Activated CD4-positive, alpha-beta T cell treated with anti-CD3 and anti-CD28 coated beads, Interleukin-2, amount 10 ng/mL, durations not matched to agents 24 days and 14 days (primary cell): Measurements from ENCODE around the gene TFF2. TPM values are rescaled to one million over a fixed set of nuclear protein-coding genes. Genes with fewer than 3 reads are reported as not detected.

Experiments used
- DNase-seq: peaks from one replicate; pipeline ENCODE4 v3.0.0; 2022
- H3K27ac Mint-ChIP-seq: one replicate; pipeline ENCODE4 v1.8.0; 2022; ENCODE audit warnings: mild to moderate bottlenecking, mixed read lengths
- H3K27me3 Mint-ChIP-seq: one replicate; pipeline ENCODE4 v1.8.0; 2022; ENCODE audit warnings: mixed read lengths
- H3K36me3 Mint-ChIP-seq: one replicate; pipeline ENCODE4 v1.8.0; 2022; ENCODE audit warnings: low read depth, mild to moderate bottlenecking, mixed read lengths
- H3K4me1 Mint-ChIP-seq: one replicate; pipeline ENCODE4 v1.8.0; 2021; ENCODE audit warnings: mixed read lengths
- H3K4me3 Mint-ChIP-seq: one replicate; pipeline ENCODE4 v1.8.0; 2022; ENCODE audit warnings: mild to moderate bottlenecking, moderate library complexity, mixed read lengths
- H3K9me3 Mint-ChIP-seq: one replicate; pipeline ENCODE4 v1.8.0; 2021; ENCODE audit warnings: mixed read lengths
- intact Hi-C: fragments of 100-400 bp; cut with micrococcal nuclease; formaldehyde crosslinking; loops from one replicate; pipeline ENCODE4 v1.15.1; 2023
- total RNA-seq: library from RNA; stranded (reverse); gene quantifications from 2 replicates; pipeline ENCODE4 v1.2.3, GENCODE V29; 2022

The TFF2 gene
- total RNA-seq, 1 donor from 2014 or later = not detected

DNA sequence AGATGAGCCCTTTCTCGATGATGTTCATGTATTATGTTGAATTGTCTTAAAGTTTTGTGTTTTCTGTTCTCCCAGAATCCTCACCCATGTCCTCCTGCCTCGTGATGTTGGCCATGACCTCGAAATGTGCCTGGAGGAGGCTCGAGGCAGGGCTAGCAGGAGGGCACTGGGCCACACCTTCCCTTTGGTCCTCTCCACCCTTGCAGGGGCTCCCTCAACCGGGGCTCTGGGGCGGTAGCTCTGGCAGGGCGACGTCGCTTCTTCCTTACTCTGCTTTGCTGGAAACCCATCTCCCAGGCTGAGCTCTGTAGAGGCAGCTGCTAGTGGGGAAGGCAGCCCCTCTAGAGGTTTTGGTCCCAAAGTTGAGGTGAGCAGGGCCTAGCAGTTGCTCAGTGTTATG lies 49.8 kb downstream of the TFF2 start:
- H3K27ac Mint-ChIP-seq = no peak overlapping the region
- peaks cover 12% of the 10 kb centered on the region for H3K4me1 Mint-ChIP-seq
- peaks cover 2% of the 10 kb centered on the region for H3K36me3 Mint-ChIP-seq
- H3K4me3 Mint-ChIP-seq = no peak overlapping the region
- intact Hi-C loops = no loop called here
- no peaks in the 10 kb centered on the region for H3K27me3 Mint-ChIP-seq
- no peaks in the 10 kb centered on the region for H3K9me3 Mint-ChIP-seq
- DNase-seq = no peak

- H3K4me3 Mint-ChIP-seq = no peak overlapping the region
- H3K9me3 Mint-ChIP-seq = no peaks in the 10 kb centered on the region
- no peak overlapping the region for H3K27ac Mint-ChIP-seq
- peaks cover 8% of the 10 kb centered on the region for H3K36me3 Mint-ChIP-seq
- H3K27me3 Mint-ChIP-seq = no peaks in the 10 kb centered on the region
- H3K4me1 Mint-ChIP-seq = peaks cover 12% of the 10 kb centered on the region
- intact Hi-C loops = no loop called here
- no peak for DNase-seq
Observed at GRCh38 chr21:42300045-42300583, 50.7 kb downstream of the TFF2 start.

- Mint-ChIP-seq H3K27ac (no peak overlapping the region), H3K36me3 (peaks cover 11% of the 10 kb centered on the region), H3K27me3 (no peaks in the 10 kb centered on the region), H3K4me1 (peaks cover 12% of the 10 kb centered on the region), H3K4me3 (no peak overlapping the region), H3K9me3 (no peaks in the 10 kb centered on the region)
- intact Hi-C loops = no loop called here
- peak; percentile 83 for DNase-seq
Observed at GRCh38 chr21:42299324-42300044, 51.3 kb downstream of the TFF2 start.

GRCh38 chr21:42298657-42299056 lies 52.1 kb downstream of the TFF2 start:
- no peak for DNase-seq
- Mint-ChIP-seq H3K4me1 (peaks cover 12% of the 10 kb centered on the region), H3K27ac (no peak overlapping the region), H3K27me3 (no peaks in the 10 kb centered on the region), H3K9me3 (no peaks in the 10 kb centered on the region), H3K36me3 (peaks cover 11% of the 10 kb centered on the region), H3K4me3 (no peak overlapping the region)
- intact Hi-C loops = no loop called here

- no peak for DNase-seq
- Mint-ChIP-seq H3K36me3 (peaks cover 11% of the 10 kb centered on the region), H3K4me1 (peaks cover 12% of the 10 kb centered on the region), H3K4me3 (no peak overlapping the region), H3K27me3 (no peaks in the 10 kb centered on the region), H3K9me3 (no peaks in the 10 kb centered on the region), H3K27ac (no peak overlapping the region)
- intact Hi-C loops = no loop called here
Observed at GRCh38 chr21:42298237-42298636, 52.6 kb downstream of the TFF2 start.

DNA sequence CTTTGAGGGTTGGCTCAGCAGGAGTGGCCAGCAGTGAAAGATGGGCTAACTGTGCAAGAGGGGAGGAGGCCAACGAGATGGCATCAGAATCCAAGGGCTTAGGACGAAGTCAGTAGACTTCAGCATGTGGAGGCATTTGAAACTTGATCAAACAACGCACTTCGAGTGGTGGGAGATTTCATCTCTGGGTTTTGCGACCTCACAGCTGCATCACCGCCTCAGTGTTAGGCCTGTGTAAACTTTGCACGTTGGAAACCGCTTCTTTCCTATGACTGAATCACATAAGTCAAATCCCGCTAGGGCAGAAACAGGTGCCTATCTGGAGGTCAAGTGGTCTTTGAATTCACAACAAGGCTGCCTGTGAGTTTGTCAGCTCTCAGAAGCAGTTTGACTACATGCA lies 53.4 kb downstream of the TFF2 start:
- no peaks in the 10 kb centered on the region for H3K9me3 Mint-ChIP-seq
- H3K27me3 Mint-ChIP-seq = no peaks in the 10 kb centered on the region
- peaks cover 11% of the 10 kb centered on the region for H3K36me3 Mint-ChIP-seq
- no peak overlapping the region for H3K27ac Mint-ChIP-seq
- H3K4me1 Mint-ChIP-seq = peaks cover 12% of the 10 kb centered on the region
- intact Hi-C loops = no loop called here
- no peak overlapping the region for H3K4me3 Mint-ChIP-seq
- no peak for DNase-seq

DNA sequence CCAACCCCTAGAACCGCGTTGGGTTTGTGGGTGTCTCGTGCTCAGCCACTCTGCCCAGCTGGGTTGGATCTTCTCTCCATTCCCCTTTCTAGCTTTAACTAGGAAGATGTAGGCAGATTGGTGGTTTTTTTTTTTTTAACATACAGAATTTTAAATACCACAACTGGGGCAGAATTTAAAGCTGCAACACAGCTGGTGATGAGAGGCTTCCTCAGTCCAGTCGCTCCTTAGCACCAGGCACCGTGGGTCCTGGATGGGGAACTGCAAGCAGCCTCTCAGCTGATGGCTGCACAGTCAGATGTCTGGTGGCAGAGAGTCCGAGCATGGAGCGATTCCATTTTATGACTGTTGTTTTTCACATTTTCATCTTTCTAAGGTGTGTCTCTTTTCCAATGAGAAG lies 54.3 kb downstream of the TFF2 start:
- no peak for DNase-seq
- Mint-ChIP-seq H3K9me3 (no peaks in the 10 kb centered on the region), H3K36me3 (peaks cover 11% of the 10 kb centered on the region), H3K4me1 (peaks cover 12% of the 10 kb centered on the region), H3K4me3 (no peak overlapping the region), H3K27ac (no peak overlapping the region), H3K27me3 (no peaks in the 10 kb centered on the region)
- intact Hi-C loops = no loop called here

Other genes with a start within 250 kb of the TFF2 start
- gene ABCG1, start 131.9 kb downstream of the TFF2 start, total RNA-seq = 10.3 and 11.4 TPM in 2 replicates
- not detected in 2 replicates for gene TFF3, start 35.6 kb downstream of the TFF2 start, total RNA-seq
- gene TFF1, start 15.5 kb upstream of the TFF2 start, total RNA-seq = not detected in 2 replicates
- gene TMPRSS3, start 45.1 kb upstream of the TFF2 start, total RNA-seq = 56.9 and 58.7 TPM in 2 replicates
- gene UBASH3A, start 52.9 kb upstream of the TFF2 start, total RNA-seq = 61.4 and 65.7 TPM in 2 replicates
- gene RSPH1, start 145.2 kb upstream of the TFF2 start, total RNA-seq = not detected in 2 replicates
- 19.5 and 23.0 TPM in 2 replicates for gene SLC37A1, start 162.9 kb upstream of the TFF2 start, total RNA-seq